ENCODE data around the gene LPP.

Gene LPP

DNA sequence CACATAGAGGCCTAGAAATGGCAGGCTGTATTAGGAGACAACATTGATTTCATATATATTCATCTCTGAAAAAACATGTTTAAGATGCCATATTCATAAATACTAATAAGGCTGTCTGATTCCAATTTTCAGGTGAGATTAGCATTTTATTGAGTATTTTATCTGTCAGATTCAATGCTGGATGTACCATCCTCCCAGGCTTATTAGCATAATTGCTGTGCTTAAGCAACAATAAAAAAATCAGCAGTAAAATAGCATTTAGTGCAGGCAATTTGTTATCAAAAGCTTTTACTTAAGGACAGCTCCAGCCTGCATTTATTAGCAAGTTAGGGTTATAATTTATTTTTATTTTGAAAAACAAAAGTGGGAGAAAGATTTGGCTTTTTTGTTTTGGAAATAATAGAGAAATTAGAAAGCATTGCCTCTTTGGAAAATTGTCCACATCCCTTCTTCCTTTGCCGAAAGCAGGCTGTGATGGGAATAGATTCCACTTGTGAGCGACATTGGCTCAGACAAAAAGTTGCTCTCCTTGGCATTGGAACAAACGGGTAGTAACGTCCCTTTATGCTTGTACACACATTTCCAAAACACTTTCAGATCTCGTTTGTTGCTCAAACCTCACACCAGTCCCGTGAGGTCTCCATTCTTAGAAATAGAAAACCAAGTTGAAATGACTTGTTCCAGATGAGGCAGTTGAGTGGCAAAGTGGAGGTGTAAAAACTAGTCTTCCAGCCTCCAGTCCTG, 134.0 kb downstream of the LPP start:
- H3K4me1 ChIP-seq (ENCODE audit: control insufficient read depth, insufficient read depth, low read length) = peaks cover 12% of the 10 kb centered on the region

DNA sequence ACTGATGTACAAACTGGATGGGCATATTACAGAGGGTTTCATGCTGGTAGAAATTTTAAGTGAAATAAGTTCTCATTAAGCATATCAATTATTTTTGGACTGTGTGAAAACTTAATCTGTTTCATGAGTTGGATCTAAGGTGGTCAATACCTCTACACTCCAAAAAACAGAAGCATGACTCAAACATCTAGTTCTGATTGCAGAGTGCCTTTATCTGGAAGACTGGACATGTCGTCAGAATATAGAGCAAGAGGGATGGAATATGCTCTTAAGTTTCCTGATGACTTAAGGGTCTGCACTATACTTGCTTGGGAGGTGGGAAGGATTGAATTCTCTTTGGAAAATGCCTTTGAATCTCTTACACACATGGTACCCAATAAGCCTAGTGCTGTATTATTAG, 138.3 kb downstream of the LPP start:
- Histone ChIP-seq H3K4me3 (ENCODE audit: low read depth, low read length) (no peak overlapping the region), H3K27ac (ENCODE audit: low read depth, low read length) (no peak overlapping the region), H3K9ac (ENCODE audit: low read length) (no peak overlapping the region), H3K4me1 (ENCODE audit: control insufficient read depth, insufficient read depth, low read length) (peaks cover 21% of the 10 kb centered on the region), H3K36me3 (ENCODE audit: control insufficient read depth, insufficient read depth, low read length) (peaks cover 4% of the 10 kb centered on the region; the same call in 1 of the 2 replicates), H3K9me3 (ENCODE audit: control insufficient read depth, insufficient read depth, low read depth, low read length) (no peaks in the 10 kb centered on the region), H3K27me3 (ENCODE audit: control insufficient read depth, insufficient read depth, low read length) (no peaks in the 10 kb centered on the region)

More for the DNA sequence above, 134.0 kb downstream of the LPP start:
- Histone ChIP-seq H3K27ac (ENCODE audit: low read depth, low read length) (no peak overlapping the region), H3K27me3 (ENCODE audit: control insufficient read depth, insufficient read depth, low read length) (no peaks in the 10 kb centered on the region), H3K36me3 (ENCODE audit: control insufficient read depth, insufficient read depth, low read length) (peaks cover 4% of the 10 kb centered on the region; the same call in 1 of the 2 replicates), H3K9ac (ENCODE audit: low read length) (no peak overlapping the region), H3K9me3 (ENCODE audit: control insufficient read depth, insufficient read depth, low read depth, low read length) (no peaks in the 10 kb centered on the region), H3K4me3 (ENCODE audit: low read depth, low read length) (no peak overlapping the region)

DNA sequence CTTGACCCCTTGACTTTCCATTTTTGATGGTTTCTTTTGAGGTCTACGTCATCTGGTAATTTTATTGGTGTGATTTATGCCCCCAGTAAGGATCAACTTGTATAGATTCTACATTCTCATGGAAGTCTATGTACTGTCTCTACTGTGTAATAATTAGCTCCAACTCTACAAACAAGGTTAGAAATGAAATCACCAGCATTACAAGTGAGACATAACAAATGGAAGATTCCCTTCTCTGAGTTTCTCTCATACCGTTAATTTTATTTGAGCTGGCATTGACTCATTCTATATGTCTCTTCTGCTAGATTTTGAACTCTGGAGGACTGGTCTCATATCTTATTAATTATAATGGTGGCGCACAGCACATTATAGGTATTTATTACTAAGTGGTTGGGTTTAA, 138.9 kb downstream of the LPP start:
- Histone ChIP-seq H3K36me3 (ENCODE audit: control insufficient read depth, insufficient read depth, low read length) (peaks cover 4% of the 10 kb centered on the region; the same call in 1 of the 2 replicates), H3K9me3 (ENCODE audit: control insufficient read depth, insufficient read depth, low read depth, low read length) (no peaks in the 10 kb centered on the region), H3K4me1 (ENCODE audit: control insufficient read depth, insufficient read depth, low read length) (peaks cover 21% of the 10 kb centered on the region), H3K27ac (ENCODE audit: low read depth, low read length) (no peak overlapping the region), H3K9ac (ENCODE audit: low read length) (no peak overlapping the region), H3K4me3 (ENCODE audit: low read depth, low read length) (no peak overlapping the region), H3K27me3 (ENCODE audit: control insufficient read depth, insufficient read depth, low read length) (no peaks in the 10 kb centered on the region)

DNA sequence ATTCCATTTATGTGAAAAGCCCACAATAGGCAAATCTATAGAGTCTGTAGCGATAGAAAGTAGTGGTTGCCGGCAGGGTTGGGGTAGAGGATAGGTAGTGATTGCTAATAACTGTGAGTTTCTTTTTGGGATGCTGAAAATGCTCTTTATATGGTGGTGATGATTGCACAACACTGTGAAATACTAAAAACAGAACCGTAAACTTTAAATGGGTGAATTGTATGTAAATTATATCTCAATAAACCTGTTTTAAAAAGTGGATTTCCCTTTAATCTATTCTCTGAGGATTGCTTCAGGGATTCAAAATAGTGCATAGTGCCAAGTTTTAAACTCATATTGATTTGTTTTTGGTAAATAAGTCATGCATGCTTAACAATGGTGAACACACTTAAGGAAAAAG, 140.2 kb downstream of the LPP start:
- Histone ChIP-seq H3K4me3 (ENCODE audit: low read depth, low read length) (no peak overlapping the region), H3K27ac (ENCODE audit: low read depth, low read length) (0 out of 2 replicates have a peak overlapping the region, but pooled peaks have one; percentile 32)

DNA sequence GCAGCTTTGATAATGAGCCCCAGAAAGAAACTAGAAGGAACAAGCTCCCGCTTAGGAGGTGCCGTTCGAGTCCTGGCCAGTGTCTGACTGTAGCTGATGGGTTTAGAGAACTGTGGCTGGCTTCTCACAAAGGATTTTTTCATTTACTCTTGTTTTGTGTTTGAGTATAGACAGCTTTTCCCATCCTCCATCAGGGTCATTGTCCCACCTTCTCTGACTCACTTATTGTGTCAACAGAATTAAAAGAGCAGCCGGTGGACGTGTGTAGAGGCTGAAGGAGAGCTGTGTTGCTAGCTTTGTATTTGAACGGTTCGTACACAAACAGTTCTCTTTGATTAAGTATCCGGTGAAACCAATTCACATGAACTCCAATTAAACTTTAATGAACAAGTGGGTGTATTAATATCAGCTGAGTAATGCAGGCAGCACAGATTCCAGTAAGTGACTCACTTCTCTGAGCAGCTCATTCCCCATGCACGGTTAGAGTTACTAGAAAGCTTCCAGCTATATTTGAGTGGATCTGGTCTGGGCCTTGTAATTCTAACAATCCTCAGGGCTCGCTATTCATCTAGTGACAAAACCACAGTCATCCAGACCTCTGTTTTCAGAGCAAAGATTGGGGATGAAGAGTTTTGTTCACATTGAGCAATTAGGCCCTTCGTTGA, 141.0 kb downstream of the LPP start:
- Histone ChIP-seq H3K4me3 (ENCODE audit: low read depth, low read length) (no peak overlapping the region), H3K27me3 (ENCODE audit: control insufficient read depth, insufficient read depth, low read length) (no peaks in the 10 kb centered on the region), H3K27ac (ENCODE audit: low read depth, low read length) (no peak overlapping the region), H3K9me3 (ENCODE audit: control insufficient read depth, insufficient read depth, low read depth, low read length) (no peaks in the 10 kb centered on the region), H3K9ac (ENCODE audit: low read length) (peak overlapping the region; percentile 25), H3K4me1 (ENCODE audit: control insufficient read depth, insufficient read depth, low read length) (peaks cover 41% of the 10 kb centered on the region), H3K36me3 (ENCODE audit: control insufficient read depth, insufficient read depth, low read length) (peaks cover 4% of the 10 kb centered on the region; the same call in 1 of the 2 replicates)

More for the DNA sequence above, 140.2 kb downstream of the LPP start:
- no peaks in the 10 kb centered on the region for H3K9me3 ChIP-seq (ENCODE audit: control insufficient read depth, insufficient read depth, low read depth, low read length)
- peaks cover 4% of the 10 kb centered on the region; the same call in 1 of the 2 replicates for H3K36me3 ChIP-seq (ENCODE audit: control insufficient read depth, insufficient read depth, low read length)
- peaks cover 33% of the 10 kb centered on the region for H3K4me1 ChIP-seq (ENCODE audit: control insufficient read depth, insufficient read depth, low read length)
- no peaks in the 10 kb centered on the region for H3K27me3 ChIP-seq (ENCODE audit: control insufficient read depth, insufficient read depth, low read length)
- H3K9ac ChIP-seq (ENCODE audit: low read length) = no peak overlapping the region

DNA sequence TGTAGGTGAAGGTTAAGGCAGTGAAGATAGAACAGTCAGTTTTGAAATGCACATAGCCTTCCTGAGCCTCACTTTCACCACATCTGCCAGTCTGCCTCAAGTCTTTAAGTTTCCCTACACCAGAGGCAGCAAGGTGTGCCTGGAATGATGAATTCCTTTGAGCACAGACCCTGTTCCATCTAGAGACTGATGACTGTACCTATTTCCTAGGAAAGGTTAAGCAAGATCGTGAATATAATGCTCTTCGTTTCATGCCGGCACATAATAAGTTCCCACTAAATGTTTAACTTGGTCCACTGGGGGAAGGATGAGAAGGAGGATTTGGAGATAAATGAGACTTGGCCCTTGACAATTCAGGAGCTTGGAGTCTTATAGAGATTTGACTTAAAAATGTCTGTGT, 141.9 kb downstream of the LPP start:
- H3K36me3 ChIP-seq (ENCODE audit: control insufficient read depth, insufficient read depth, low read length) = no peaks in the 10 kb centered on the region
- H3K27me3 ChIP-seq (ENCODE audit: control insufficient read depth, insufficient read depth, low read length) = no peaks in the 10 kb centered on the region
- no peak overlapping the region for H3K27ac ChIP-seq (ENCODE audit: low read depth, low read length)
- H3K9me3 ChIP-seq (ENCODE audit: control insufficient read depth, insufficient read depth, low read depth, low read length) = no peaks in the 10 kb centered on the region
- peaks cover 41% of the 10 kb centered on the region for H3K4me1 ChIP-seq (ENCODE audit: control insufficient read depth, insufficient read depth, low read length)
- no peak overlapping the region for H3K4me3 ChIP-seq (ENCODE audit: low read depth, low read length)
- no peak overlapping the region for H3K9ac ChIP-seq (ENCODE audit: low read length)

DNA sequence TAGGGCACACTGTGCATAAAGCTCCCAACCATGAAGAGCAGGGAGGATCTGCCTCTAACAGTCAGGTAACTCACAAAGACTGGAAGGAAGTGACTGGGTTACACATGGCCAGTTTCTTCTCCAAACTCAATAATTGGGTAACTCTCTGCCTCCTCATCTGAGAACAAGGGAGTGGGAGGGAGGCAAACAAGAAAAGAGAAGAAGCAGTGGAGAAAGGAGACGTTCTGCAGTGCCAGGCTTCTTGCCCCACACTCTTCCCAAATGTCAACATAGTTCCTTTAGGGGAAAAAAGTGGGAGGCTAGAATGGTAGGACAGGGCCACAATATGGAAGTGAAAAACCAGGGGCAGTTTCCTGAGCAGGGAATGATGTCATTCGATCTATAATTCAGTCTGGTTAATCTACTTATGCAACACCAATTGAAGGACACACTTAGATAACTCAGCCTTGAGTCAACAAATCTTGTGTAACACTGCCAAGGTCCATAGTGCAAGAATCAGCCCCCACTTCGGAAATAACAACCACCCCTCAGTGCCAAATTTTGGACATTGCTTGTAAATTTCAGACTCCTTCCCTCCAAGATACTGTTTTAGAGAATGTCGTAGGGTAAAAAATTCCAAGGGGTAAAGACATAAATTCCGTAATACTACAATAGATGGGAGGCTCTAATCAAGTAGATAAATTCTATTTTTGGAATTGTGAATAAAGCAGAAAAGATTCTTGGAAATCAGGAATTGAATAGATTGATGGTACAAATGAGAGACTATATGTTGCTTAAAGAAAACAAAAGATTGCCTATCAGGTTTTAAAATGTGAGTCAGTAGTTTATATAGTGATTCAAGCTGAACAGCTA, 143.0 kb downstream of the LPP start:
- Histone ChIP-seq H3K9me3 (ENCODE audit: control insufficient read depth, insufficient read depth, low read depth, low read length) (no peaks in the 10 kb centered on the region), H3K27ac (ENCODE audit: low read depth, low read length) (no peak overlapping the region), H3K27me3 (ENCODE audit: control insufficient read depth, insufficient read depth, low read length) (no peaks in the 10 kb centered on the region), H3K4me3 (ENCODE audit: low read depth, low read length) (no peak overlapping the region), H3K4me1 (ENCODE audit: control insufficient read depth, insufficient read depth, low read length) (peaks cover 50% of the 10 kb centered on the region), H3K9ac (ENCODE audit: low read length) (no peak overlapping the region), H3K36me3 (ENCODE audit: control insufficient read depth, insufficient read depth, low read length) (no peaks in the 10 kb centered on the region)

DNA sequence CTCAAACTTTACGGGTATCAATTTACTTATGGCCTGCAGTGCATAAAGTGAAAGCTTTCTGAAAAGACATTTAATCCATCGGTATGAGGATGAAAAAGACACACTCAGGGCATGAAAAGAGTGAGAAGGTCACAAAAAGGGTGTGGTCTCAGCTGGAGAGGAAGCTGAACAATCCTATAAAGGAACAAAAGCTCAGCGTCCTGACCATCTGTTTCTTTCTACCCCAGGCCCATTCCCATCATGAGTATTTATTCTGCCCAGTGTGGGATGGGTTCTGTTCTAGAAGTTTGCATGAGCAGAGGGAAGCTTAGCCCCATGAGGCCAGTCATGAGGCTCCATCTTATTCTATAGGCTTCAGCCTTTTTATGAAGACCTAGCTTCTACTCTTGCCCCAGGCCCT, 144.6 kb downstream of the LPP start:
- Histone ChIP-seq H3K9me3 (ENCODE audit: control insufficient read depth, insufficient read depth, low read depth, low read length) (no peaks in the 10 kb centered on the region), H3K36me3 (ENCODE audit: control insufficient read depth, insufficient read depth, low read length) (no peaks in the 10 kb centered on the region), H3K27me3 (ENCODE audit: control insufficient read depth, insufficient read depth, low read length) (no peaks in the 10 kb centered on the region), H3K4me1 (ENCODE audit: control insufficient read depth, insufficient read depth, low read length) (peaks cover 66% of the 10 kb centered on the region), H3K27ac (ENCODE audit: low read depth, low read length) (no peak overlapping the region), H3K9ac (ENCODE audit: low read length) (no peak overlapping the region), H3K4me3 (ENCODE audit: low read depth, low read length) (no peak overlapping the region)

DNA sequence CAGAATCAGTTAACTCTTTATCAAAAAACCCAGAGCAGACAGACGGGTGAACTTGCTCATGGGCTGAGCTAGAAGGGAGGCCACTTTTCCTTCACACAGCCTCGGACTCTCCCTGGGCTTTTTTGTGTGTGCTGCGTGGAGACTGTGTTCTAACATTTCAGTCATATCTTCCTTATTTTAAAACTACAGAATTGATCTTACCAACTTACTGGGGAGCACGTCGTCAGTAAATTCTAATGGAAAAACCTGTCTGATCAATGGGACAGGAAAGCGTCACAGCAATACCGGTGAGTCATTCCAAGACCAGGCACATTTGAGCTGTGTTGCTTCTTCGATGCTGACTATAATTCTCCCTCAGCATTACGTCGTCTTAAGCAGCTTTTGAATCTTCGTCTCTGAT, 145.1 kb downstream of the LPP start:
- Histone ChIP-seq H3K9me3 (ENCODE audit: control insufficient read depth, insufficient read depth, low read depth, low read length) (no peaks in the 10 kb centered on the region), H3K36me3 (ENCODE audit: control insufficient read depth, insufficient read depth, low read length) (no peaks in the 10 kb centered on the region), H3K27ac (ENCODE audit: low read depth, low read length) (no peak overlapping the region), H3K9ac (ENCODE audit: low read length) (no peak overlapping the region), H3K4me3 (ENCODE audit: low read depth, low read length) (no peak overlapping the region), H3K4me1 (ENCODE audit: control insufficient read depth, insufficient read depth, low read length) (peaks cover 67% of the 10 kb centered on the region), H3K27me3 (ENCODE audit: control insufficient read depth, insufficient read depth, low read length) (no peaks in the 10 kb centered on the region)

DNA sequence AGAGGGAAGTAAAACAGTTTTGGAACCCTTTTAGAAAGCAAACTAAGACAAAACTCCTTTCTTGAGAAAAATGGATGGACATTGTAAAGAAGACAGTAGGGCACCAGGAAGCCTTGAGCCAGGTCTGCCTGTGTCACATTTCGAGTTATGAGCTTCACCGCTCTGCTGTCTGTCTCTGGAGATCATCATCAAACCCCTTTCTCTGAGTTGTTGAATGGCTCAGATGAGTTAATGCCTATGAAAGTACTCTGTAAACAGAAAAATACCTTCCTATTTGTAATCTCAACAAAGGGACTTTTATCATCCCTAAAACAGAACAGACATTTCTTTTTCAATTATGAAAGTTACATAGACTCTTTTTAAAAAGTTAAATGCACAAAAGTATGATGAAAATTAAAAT, 145.8 kb downstream of the LPP start:
- Histone ChIP-seq H3K9ac (ENCODE audit: low read length) (no peak overlapping the region), H3K9me3 (ENCODE audit: control insufficient read depth, insufficient read depth, low read depth, low read length) (no peaks in the 10 kb centered on the region), H3K4me1 (ENCODE audit: control insufficient read depth, insufficient read depth, low read length) (peaks cover 61% of the 10 kb centered on the region)

More for the DNA sequence above, 145.8 kb downstream of the LPP start:
- Histone ChIP-seq H3K27ac (ENCODE audit: low read depth, low read length) (no peak overlapping the region), H3K27me3 (ENCODE audit: control insufficient read depth, insufficient read depth, low read length) (no peaks in the 10 kb centered on the region), H3K36me3 (ENCODE audit: control insufficient read depth, insufficient read depth, low read length) (no peaks in the 10 kb centered on the region), H3K4me3 (ENCODE audit: low read depth, low read length) (no peak overlapping the region)
